WTC11 (cell line): Measurements from ENCODE around the gene C1orf159. TPM values are rescaled to one million over a fixed set of nuclear protein-coding genes. Genes with fewer than 3 reads are reported as not detected.
A peak's percentile ranks its signal among the peaks of the same experiment; 100 is the strongest.

Source experiments
- ATAC-seq: fragments of 200-7000 bp; cut with Tn5 transposase; 2 replicates; pipeline ENCODE4 v1.10.0; 2021; ENCODE audit warnings: mild to moderate bottlenecking, moderate library complexity
- CTCF ChIA-PET: fragments of 300-600 bp; sonication (Branson Sonifier 250); formaldehyde crosslinking; loops from one replicate; lab custom pipeline; 2021; ENCODE audit warnings: antibody characterized with exemption; lab: Charles Lee
- POLR2A ChIA-PET: fragments of 350-600 bp; sonication (Branson Sonifier 250); formaldehyde crosslinking; loops from one replicate; lab custom pipeline; 2021; ENCODE audit warnings: antibody characterized with exemption; lab: Charles Lee
- DNase-seq: peaks from one replicate; pipeline ENCODE4 v3.0.0; 2021; ENCODE audit warnings: low spot score
- H3K27ac Mint-ChIP-seq: 2 replicates; pipeline ENCODE4 v1.8.0; 2021; ENCODE audit warnings: mixed read lengths
- H3K27me3 Mint-ChIP-seq: 2 replicates; pipeline ENCODE4 v1.8.0; 2021; ENCODE audit warnings: low read depth, mild to moderate bottlenecking, moderate library complexity, mixed read lengths
- H3K36me3 Mint-ChIP-seq: 2 replicates; pipeline ENCODE4 v1.8.0; 2021; ENCODE audit warnings: mixed read lengths
- H3K4me1 Mint-ChIP-seq: 2 replicates; pipeline ENCODE4 v1.8.0; 2022; ENCODE audit warnings: mixed read lengths
- H3K4me3 Mint-ChIP-seq: 2 replicates; pipeline ENCODE4 v1.8.0; 2021; ENCODE audit warnings: mild to moderate bottlenecking, moderate library complexity, mixed read lengths
- H3K9me3 Mint-ChIP-seq: 2 replicates; pipeline ENCODE4 v1.8.0; 2021; ENCODE audit warnings: mixed read lengths
- CREM ChIP-seq: sonication (generic); formaldehyde crosslinking; IDR thresholded peaks from 2 replicates; pipeline ENCODE4 v1.8.1; 2022; ENCODE audit warnings: mild to moderate bottlenecking, missing genetic modification reagents, moderate library complexity
- E2F5 ChIP-seq: sonication (generic); formaldehyde crosslinking; IDR thresholded peaks from 2 replicates; pipeline ENCODE4 v1.8.1; 2022; ENCODE audit warnings: mild to moderate bottlenecking, moderate library complexity, missing genetic modification reagents
- ESRRA ChIP-seq: sonication (generic); formaldehyde crosslinking; IDR thresholded peaks from 2 replicates; pipeline ENCODE4 v1.8.1; 2022; ENCODE audit warnings: mild to moderate bottlenecking, missing genetic modification reagents, borderline replicate concordance
- FOXK1 ChIP-seq: sonication (generic); formaldehyde crosslinking; IDR thresholded peaks from 2 replicates; pipeline ENCODE4 v1.8.0; 2022; ENCODE audit warnings: mild to moderate bottlenecking, moderate library complexity, missing genetic modification reagents
- IRF2 ChIP-seq: sonication (generic); formaldehyde crosslinking; IDR thresholded peaks from 2 replicates; pipeline ENCODE4 v1.8.0; 2022; ENCODE audit warnings: low read depth, missing genetic modification reagents, borderline replicate concordance
- PRDM15 ChIP-seq: sonication (generic); formaldehyde crosslinking; IDR thresholded peaks from 2 replicates; pipeline ENCODE4 v1.8.0; 2022; ENCODE audit warnings: missing genetic modification reagents
- ZNF423 ChIP-seq: fragments of 250-450 bp; sonication (Bioruptor Pico); IDR thresholded peaks from 2 replicates; pipeline ENCODE4 v2.1.2; 2022; ENCODE audit warnings: mild to moderate bottlenecking, moderate library complexity
- total RNA-seq: library from RNA; stranded (reverse); gene quantifications from 3 replicates; pipeline ENCODE4 v1.2.3, GENCODE V29; 2021
- TF ChIP-seq, protein P1 (sequence below): fragments of 250-450 bp; sonication (Bioruptor Pico); IDR thresholded peaks from 2 replicates; pipeline ENCODE4 v1.9.0; 2021; ENCODE audit warnings: mild to moderate bottlenecking, borderline replicate concordance
- TF ChIP-seq, protein P2 (sequence below): sonication (generic); formaldehyde crosslinking; IDR thresholded peaks from 2 replicates; pipeline ENCODE4 v1.8.1; 2023; ENCODE audit warnings: mild to moderate bottlenecking, missing genetic modification reagents, moderate library complexity
- TF ChIP-seq, protein P3 (sequence below): sonication (generic); formaldehyde crosslinking; IDR thresholded peaks from 2 replicates; pipeline ENCODE4 v1.8.0; 2023; ENCODE audit warnings: missing genetic modification reagents, mild to moderate bottlenecking, borderline replicate concordance
- TF ChIP-seq, protein P4 (sequence below): sonication (generic); formaldehyde crosslinking; IDR thresholded peaks from 2 replicates; pipeline ENCODE4 v1.8.0; 2022; ENCODE audit warnings: mild to moderate bottlenecking, missing genetic modification reagents
- TF ChIP-seq, protein P5 (sequence below): sonication (generic); formaldehyde crosslinking; conservative IDR thresholded peaks from 2 replicates; pipeline ENCODE4 v1.8.1; 2023; ENCODE audit warnings: mild to moderate bottlenecking, low read depth, missing genetic modification reagents, moderate library complexity

Gene C1orf159
- total RNA-seq, 1 experiment from 2014 or later = 17.8 TPM

- TF ChIP-seq PRDM15 (CRISPR knock-in tag) = no peak
- TF ChIP-seq FOXK1 (CRISPR knock-in tag) = no peak
Measured at GRCh38 chr1:1121611-1122077, 5.8 kb upstream of the C1orf159 start (continued).

DNA sequence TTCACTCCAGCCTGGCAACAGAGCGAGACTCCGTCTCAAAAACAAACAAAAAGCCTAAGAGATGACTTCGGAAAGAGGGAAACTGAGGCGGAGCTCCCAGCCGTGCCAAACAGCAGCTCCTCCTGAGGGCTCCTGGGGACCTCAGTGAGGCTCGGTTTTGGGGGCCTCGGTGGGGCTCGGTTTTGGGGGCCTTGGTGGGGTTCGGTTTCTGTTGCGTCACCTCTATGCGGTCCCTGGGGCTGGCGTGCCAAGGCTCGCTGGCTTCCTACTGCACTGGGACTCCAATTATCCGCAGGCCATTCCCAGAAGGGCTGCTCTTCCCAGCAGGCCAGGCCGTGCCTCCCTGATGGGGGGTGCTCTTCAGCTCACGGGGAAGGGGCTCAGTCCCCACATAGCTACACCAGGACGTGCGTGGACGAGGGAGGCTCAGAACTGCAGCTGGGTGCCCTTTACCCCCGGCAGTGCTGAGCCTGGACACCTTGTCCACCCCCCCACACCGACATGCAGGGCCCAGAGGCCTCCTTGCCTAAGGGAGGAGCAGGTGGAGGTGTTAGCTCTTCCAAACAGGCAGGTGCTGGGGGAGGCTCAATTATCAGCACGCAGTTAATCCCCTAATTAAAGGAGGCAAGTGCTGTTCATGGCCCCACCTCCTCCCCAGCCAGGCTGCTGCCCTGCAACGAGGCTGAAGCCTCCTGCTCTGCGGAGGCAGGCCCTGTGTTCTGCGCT lies 5.1 kb upstream of the C1orf159 start:
- Mint-ChIP-seq H3K4me1 (no peaks in the 10 kb centered on the region), H3K27ac (no peak overlapping the region), H3K9me3 (peaks cover 9% of the 10 kb centered on the region), H3K4me3 (no peak overlapping the region), H3K27me3 (peaks cover 29% of the 10 kb centered on the region), H3K36me3 (no peaks in the 10 kb centered on the region)
- CTCF ChIA-PET = interaction anchor here (1.2 to 2.9 kb wide), 10 partner anchors 9 to 130 kb away, joined by 4 to 19 read pairs (median 8); partner anchors contain the start of genes B3GALT6, C1QTNF12, SDF4 and TNFRSF18
- DNase-seq = peak; percentile 11
- TF ChIP-seq, protein P1, sequence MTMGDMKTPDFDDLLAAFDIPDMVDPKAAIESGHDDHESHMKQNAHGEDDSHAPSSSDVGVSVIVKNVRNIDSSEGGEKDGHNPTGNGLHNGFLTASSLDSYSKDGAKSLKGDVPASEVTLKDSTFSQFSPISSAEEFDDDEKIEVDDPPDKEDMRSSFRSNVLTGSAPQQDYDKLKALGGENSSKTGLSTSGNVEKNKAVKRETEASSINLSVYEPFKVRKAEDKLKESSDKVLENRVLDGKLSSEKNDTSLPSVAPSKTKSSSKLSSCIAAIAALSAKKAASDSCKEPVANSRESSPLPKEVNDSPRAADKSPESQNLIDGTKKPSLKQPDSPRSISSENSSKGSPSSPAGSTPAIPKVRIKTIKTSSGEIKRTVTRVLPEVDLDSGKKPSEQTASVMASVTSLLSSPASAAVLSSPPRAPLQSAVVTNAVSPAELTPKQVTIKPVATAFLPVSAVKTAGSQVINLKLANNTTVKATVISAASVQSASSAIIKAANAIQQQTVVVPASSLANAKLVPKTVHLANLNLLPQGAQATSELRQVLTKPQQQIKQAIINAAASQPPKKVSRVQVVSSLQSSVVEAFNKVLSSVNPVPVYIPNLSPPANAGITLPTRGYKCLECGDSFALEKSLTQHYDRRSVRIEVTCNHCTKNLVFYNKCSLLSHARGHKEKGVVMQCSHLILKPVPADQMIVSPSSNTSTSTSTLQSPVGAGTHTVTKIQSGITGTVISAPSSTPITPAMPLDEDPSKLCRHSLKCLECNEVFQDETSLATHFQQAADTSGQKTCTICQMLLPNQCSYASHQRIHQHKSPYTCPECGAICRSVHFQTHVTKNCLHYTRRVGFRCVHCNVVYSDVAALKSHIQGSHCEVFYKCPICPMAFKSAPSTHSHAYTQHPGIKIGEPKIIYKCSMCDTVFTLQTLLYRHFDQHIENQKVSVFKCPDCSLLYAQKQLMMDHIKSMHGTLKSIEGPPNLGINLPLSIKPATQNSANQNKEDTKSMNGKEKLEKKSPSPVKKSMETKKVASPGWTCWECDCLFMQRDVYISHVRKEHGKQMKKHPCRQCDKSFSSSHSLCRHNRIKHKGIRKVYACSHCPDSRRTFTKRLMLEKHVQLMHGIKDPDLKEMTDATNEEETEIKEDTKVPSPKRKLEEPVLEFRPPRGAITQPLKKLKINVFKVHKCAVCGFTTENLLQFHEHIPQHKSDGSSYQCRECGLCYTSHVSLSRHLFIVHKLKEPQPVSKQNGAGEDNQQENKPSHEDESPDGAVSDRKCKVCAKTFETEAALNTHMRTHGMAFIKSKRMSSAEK = no peak
- TF ChIP-seq CREM (CRISPR knock-in tag) (no peak), E2F5 (CRISPR knock-in tag) (no peak), IRF2 (CRISPR knock-in tag) (no peak), ZNF423 (CRISPR knock-in tag) (no peak), ESRRA (CRISPR knock-in tag) (no peak)
- TF ChIP-seq, protein P2, sequence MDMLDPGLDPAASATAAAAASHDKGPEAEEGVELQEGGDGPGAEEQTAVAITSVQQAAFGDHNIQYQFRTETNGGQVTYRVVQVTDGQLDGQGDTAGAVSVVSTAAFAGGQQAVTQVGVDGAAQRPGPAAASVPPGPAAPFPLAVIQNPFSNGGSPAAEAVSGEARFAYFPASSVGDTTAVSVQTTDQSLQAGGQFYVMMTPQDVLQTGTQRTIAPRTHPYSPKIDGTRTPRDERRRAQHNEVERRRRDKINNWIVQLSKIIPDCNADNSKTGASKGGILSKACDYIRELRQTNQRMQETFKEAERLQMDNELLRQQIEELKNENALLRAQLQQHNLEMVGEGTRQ (CRISPR knock-in tag) = no peak
- TF ChIP-seq, protein P3, sequence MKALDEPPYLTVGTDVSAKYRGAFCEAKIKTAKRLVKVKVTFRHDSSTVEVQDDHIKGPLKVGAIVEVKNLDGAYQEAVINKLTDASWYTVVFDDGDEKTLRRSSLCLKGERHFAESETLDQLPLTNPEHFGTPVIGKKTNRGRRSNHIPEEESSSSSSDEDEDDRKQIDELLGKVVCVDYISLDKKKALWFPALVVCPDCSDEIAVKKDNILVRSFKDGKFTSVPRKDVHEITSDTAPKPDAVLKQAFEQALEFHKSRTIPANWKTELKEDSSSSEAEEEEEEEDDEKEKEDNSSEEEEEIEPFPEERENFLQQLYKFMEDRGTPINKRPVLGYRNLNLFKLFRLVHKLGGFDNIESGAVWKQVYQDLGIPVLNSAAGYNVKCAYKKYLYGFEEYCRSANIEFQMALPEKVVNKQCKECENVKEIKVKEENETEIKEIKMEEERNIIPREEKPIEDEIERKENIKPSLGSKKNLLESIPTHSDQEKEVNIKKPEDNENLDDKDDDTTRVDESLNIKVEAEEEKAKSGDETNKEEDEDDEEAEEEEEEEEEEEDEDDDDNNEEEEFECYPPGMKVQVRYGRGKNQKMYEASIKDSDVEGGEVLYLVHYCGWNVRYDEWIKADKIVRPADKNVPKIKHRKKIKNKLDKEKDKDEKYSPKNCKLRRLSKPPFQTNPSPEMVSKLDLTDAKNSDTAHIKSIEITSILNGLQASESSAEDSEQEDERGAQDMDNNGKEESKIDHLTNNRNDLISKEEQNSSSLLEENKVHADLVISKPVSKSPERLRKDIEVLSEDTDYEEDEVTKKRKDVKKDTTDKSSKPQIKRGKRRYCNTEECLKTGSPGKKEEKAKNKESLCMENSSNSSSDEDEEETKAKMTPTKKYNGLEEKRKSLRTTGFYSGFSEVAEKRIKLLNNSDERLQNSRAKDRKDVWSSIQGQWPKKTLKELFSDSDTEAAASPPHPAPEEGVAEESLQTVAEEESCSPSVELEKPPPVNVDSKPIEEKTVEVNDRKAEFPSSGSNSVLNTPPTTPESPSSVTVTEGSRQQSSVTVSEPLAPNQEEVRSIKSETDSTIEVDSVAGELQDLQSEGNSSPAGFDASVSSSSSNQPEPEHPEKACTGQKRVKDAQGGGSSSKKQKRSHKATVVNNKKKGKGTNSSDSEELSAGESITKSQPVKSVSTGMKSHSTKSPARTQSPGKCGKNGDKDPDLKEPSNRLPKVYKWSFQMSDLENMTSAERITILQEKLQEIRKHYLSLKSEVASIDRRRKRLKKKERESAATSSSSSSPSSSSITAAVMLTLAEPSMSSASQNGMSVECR (CRISPR knock-in tag) = no peak
- TF ChIP-seq, protein P4, sequence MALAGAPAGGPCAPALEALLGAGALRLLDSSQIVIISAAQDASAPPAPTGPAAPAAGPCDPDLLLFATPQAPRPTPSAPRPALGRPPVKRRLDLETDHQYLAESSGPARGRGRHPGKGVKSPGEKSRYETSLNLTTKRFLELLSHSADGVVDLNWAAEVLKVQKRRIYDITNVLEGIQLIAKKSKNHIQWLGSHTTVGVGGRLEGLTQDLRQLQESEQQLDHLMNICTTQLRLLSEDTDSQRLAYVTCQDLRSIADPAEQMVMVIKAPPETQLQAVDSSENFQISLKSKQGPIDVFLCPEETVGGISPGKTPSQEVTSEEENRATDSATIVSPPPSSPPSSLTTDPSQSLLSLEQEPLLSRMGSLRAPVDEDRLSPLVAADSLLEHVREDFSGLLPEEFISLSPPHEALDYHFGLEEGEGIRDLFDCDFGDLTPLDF (CRISPR knock-in tag) = no peak
- TF ChIP-seq, protein P5, sequence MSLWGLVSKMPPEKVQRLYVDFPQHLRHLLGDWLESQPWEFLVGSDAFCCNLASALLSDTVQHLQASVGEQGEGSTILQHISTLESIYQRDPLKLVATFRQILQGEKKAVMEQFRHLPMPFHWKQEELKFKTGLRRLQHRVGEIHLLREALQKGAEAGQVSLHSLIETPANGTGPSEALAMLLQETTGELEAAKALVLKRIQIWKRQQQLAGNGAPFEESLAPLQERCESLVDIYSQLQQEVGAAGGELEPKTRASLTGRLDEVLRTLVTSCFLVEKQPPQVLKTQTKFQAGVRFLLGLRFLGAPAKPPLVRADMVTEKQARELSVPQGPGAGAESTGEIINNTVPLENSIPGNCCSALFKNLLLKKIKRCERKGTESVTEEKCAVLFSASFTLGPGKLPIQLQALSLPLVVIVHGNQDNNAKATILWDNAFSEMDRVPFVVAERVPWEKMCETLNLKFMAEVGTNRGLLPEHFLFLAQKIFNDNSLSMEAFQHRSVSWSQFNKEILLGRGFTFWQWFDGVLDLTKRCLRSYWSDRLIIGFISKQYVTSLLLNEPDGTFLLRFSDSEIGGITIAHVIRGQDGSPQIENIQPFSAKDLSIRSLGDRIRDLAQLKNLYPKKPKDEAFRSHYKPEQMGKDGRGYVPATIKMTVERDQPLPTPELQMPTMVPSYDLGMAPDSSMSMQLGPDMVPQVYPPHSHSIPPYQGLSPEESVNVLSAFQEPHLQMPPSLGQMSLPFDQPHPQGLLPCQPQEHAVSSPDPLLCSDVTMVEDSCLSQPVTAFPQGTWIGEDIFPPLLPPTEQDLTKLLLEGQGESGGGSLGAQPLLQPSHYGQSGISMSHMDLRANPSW = no peak
- ATAC-seq = no peak
- POLR2A ChIA-PET = no interaction called here
